SK-N-SH (cell line): ENCODE results near the gene LONP2. TPM values are rescaled to one million over a fixed set of nuclear protein-coding genes. Genes with fewer than 3 reads are reported as not detected.
A peak's percentile ranks its signal among the peaks of the same experiment; 100 is the strongest.

Experiments used
- CTCF ChIA-PET: fragments of 300-600, 350-600 bp; formaldehyde crosslinking; extraction: SDS; loops from one replicate; lab custom pipeline; 2021; lab: Yijun Ruan, JAX
- POLR2A ChIA-PET: fragments of 350-600 bp; sonication (Branson Sonifier 250); formaldehyde crosslinking; extraction: SDS; loops from one replicate; lab custom pipeline; 2020; ENCODE audit warnings: antibody characterized with exemption, inconsistent platforms; lab: Yijun Ruan, JAX
- DNase-seq: peaks from one replicate; pipeline ENCODE4 v3.0.0; 2012
- H2AFZ ChIP-seq: fragments of 200-600 bp; sonication (generic); 2 replicates; pipeline ENCODE4 v1.8.1; 2016; ENCODE audit warnings: antibody characterized with exemption, mild to moderate bottlenecking, low read depth
- H3F3A ChIP-seq: fragments of 200-600 bp; sonication (generic); replicated peaks from 2 replicates; pipeline ENCODE3; 2016; ENCODE audit warnings: antibody characterized with exemption, mild to moderate bottlenecking; ENCODE audit not compliant: insufficient read depth
- H3K27ac ChIP-seq, 2 experiments: fragments of 200-500 bp in 1 of 2; fragments of 200-600 bp in 1 of 2; sonication (Bioruptor generic) in 1 of 2; sonication (generic), shearing (Covaris generic) in 1 of 2; 2 replicates each; pipeline versions ENCODE4 v1.5.1 to v1.6.1; 2014 to 2016; ENCODE audit warnings: low read depth in 2 of 2, inconsistent platforms in 1 of 2, low read length in 1 of 2, mild to moderate bottlenecking in 1 of 2, mixed read lengths in 1 of 2
- H3K27me3 ChIP-seq: fragments of 200-600 bp; sonication (generic), shearing (Covaris generic); 2 replicates; pipeline ENCODE4 v1.6.1; 2016; ENCODE audit warnings: mixed run types; ENCODE audit not compliant: insufficient read depth
- H3K36me3 ChIP-seq, 2 experiments: fragments of 200-500 bp in 1 of 2; fragments of 200-600 bp in 1 of 2; sonication (Bioruptor generic) in 1 of 2; sonication (generic) in 1 of 2; replicated peaks in 1 of 2; 2 replicates each; pipeline versions ENCODE3 to v1.5.1; 2014 to 2016; ENCODE audit warnings: low read length in 1 of 2, mild to moderate bottlenecking in 1 of 2; ENCODE audit not compliant: insufficient read depth in 2 of 2, control insufficient read depth in 1 of 2
- H3K4me1 ChIP-seq, 2 experiments: fragments of 200-500 bp in 1 of 2; fragments of 200-600 bp in 1 of 2; sonication (Bioruptor generic) in 1 of 2; sonication (generic), shearing (Covaris generic) in 1 of 2; 2 replicates each; pipeline versions ENCODE4 v1.5.1 to v1.6.1; 2014 to 2016; ENCODE audit warnings: low read depth in 1 of 2, low read length in 1 of 2, mixed run types in 1 of 2; ENCODE audit not compliant: insufficient read depth in 2 of 2, control insufficient read depth in 1 of 2
- H3K4me2 ChIP-seq: fragments of 200-600 bp; sonication (generic), shearing (Covaris generic); 2 replicates; pipeline ENCODE4 v1.6.1; 2017; ENCODE audit warnings: mixed run types
- H3K4me3 ChIP-seq, 2 experiments: fragments of 200-500 bp in 1 of 2; fragments of 200-600 bp in 1 of 2; sonication (Bioruptor generic) in 1 of 2; sonication (generic), shearing (Covaris generic) in 1 of 2; 2 replicates each; pipeline versions ENCODE4 v1.5.1 to v1.8.1; 2014 to 2016; ENCODE audit warnings: low read depth in 2 of 2, inconsistent platforms in 1 of 2, low read length in 1 of 2, mild to moderate bottlenecking in 1 of 2, mixed read lengths in 1 of 2, moderate library complexity in 1 of 2
- H3K79me2 ChIP-seq: fragments of 200-600 bp; sonication (generic); 2 replicates; pipeline ENCODE4 v1.8.1; 2017; ENCODE audit warnings: mild to moderate bottlenecking; ENCODE audit not compliant: insufficient read depth
- H3K9ac ChIP-seq: fragments of 200-600 bp; sonication (generic); 2 replicates; pipeline ENCODE4 v1.6.1; 2017; ENCODE audit warnings: mixed run types
- H3K9me2 ChIP-seq: fragments of 200-600 bp; sonication (generic); 2 replicates; pipeline ENCODE4 v1.6.1; 2017; ENCODE audit warnings: mixed run types
- H3K9me3 ChIP-seq: fragments of 200-600 bp; sonication (generic); 2 replicates; pipeline ENCODE4 v1.6.1; 2017; ENCODE audit warnings: mixed run types, mild to moderate bottlenecking, moderate library complexity
- H4K20me1 ChIP-seq: fragments of 200-600 bp; sonication (generic); 2 replicates; pipeline ENCODE4 v1.6.1; 2017; ENCODE audit warnings: mild to moderate bottlenecking, mixed run types; ENCODE audit not compliant: insufficient read depth
- CTCF ChIP-seq: fragments of 200-600 bp; sonication (generic); IDR thresholded peaks from 2 replicates; pipeline ENCODE4 v1.6.1; 2017; ENCODE audit warnings: antibody characterized with exemption, mild to moderate bottlenecking, moderate library complexity
- EZH2phosphoT487 ChIP-seq: fragments of 200-600 bp; sonication (generic); IDR thresholded peaks from 2 replicates; pipeline ENCODE4 v1.6.1; 2017; ENCODE audit warnings: low read depth, mixed run types, mild to moderate bottlenecking, antibody characterized with exemption, moderate library complexity, borderline replicate concordance
- FOXM1 ChIP-seq: IDR thresholded peaks from 2 replicates; pipeline ENCODE4 v1.4.0; 2012; ENCODE audit warnings: low read depth, mild to moderate bottlenecking
- GATA2 ChIP-seq: sonication (generic); formaldehyde crosslinking; IDR thresholded peaks from 2 replicates; pipeline ENCODE4 v1.5.0; 2020; ENCODE audit warnings: mild to moderate bottlenecking, missing genetic modification reagents
- JUND ChIP-seq: IDR thresholded peaks from 2 replicates; pipeline ENCODE4 v1.4.0; 2012
- MAX ChIP-seq: IDR thresholded peaks from 2 replicates; pipeline ENCODE4 v1.4.0; 2012; ENCODE audit warnings: low read depth
- PBX3 ChIP-seq: IDR thresholded peaks from 2 replicates; pipeline ENCODE4; 2012
- POLR2AphosphoS5 ChIP-seq: IDR thresholded peaks from 2 replicates; pipeline ENCODE4 v1.6.1; 2012; ENCODE audit warnings: low read depth, low read length
- RAD21 ChIP-seq: IDR thresholded peaks from 2 replicates; pipeline ENCODE4 v1.6.1; 2012; ENCODE audit warnings: mild to moderate bottlenecking, low read length
- RCOR1 ChIP-seq: fragments of 150-350 bp; IDR thresholded peaks from 2 replicates; pipeline ENCODE4 v1.6.1; 2017; ENCODE audit warnings: antibody characterized with exemption, low read length
- RFX5 ChIP-seq: IDR thresholded peaks from 2 replicates; pipeline ENCODE4 v1.6.1; 2012; ENCODE audit warnings: mild to moderate bottlenecking, improper control_type of control experiment, low read length
- SMC3 ChIP-seq: IDR thresholded peaks from 2 replicates; pipeline ENCODE4 v1.6.1; 2012; ENCODE audit warnings: low read depth, low read length, improper control_type of control experiment
- TAF1 ChIP-seq: IDR thresholded peaks from 2 replicates; pipeline ENCODE4 v1.6.1; 2012; ENCODE audit warnings: low read depth, mild to moderate bottlenecking, low read length, moderate library complexity, borderline replicate concordance
- WGBS: methylation state at CpG from one replicate; pipeline ENCODE4 v1.1.6; 2017; ENCODE audit warnings: low lambda C conversion rate; 5-methylcytosine and 5-hydroxymethylcytosine counted together
- polyA plus RNA-seq, 3 experiments: library from polyadenylated mRNA; depleted of rRNA; stranded (reverse); fragments of >200 nt; gene quantifications; 2 replicates each; pipeline ENCODE4 v1.2.3, GENCODE V29; 2012

Gene LONP2
- polyA plus RNA-seq, 1 of the 3 experiments (the other 2 are of a cell fraction), result 22.4 TPM

- TF ChIP-seq EZH2phosphoT487 (no peak), JUND (no peak), RAD21 (no peak), SMC3 (no peak), MAX (no peak)
- WGBS, result 91% methylated on average over 3 of the region's 3 CpGs
- Histone ChIP-seq H3K9ac (no peak overlapping the region), H2AFZ (no peak overlapping the region), H3K27ac (no peak overlapping the region), H3K9me3 (no peaks in the 10 kb centered on the region), H3K4me3 (no peak overlapping the region), H3K9me2 (no peaks in the 10 kb centered on the region), H4K20me1 (no peaks in the 10 kb centered on the region), H3K4me2 (no peak overlapping the region), H3K4me1 (no peaks in the 10 kb centered on the region), H3K27me3 (no peaks in the 10 kb centered on the region), H3F3A (peaks cover 4% of the 10 kb centered on the region), H3K36me3 (peaks cover 22% of the 10 kb centered on the region in 2 experiments), H3K79me2 (no peaks in the 10 kb centered on the region)
- no peak for DNase-seq
- POLR2A ChIA-PET, result no interaction called here
- CTCF ChIA-PET, result no interaction called here
These were observed 86.7 kb downstream of the LONP2 start for GRCh38 chr16:48330841-48331192.

GRCh38 chr16:48332978-48333377 is 88.9 kb downstream of the LONP2 start:
- H3K9me3 ChIP-seq, result no peaks in the 10 kb centered on the region
- TF ChIP-seq GATA2 (no peak), TAF1 (no peak), RFX5 (no peak), POLR2AphosphoS5 (no peak), PBX3 (no peak), FOXM1 (no peak), RCOR1 (no peak)
- H3K79me2 ChIP-seq, result no peaks in the 10 kb centered on the region
- 97% methylated on average over 5 of the region's 5 CpGs for WGBS
- H3K36me3 ChIP-seq, result peaks cover 22 to 23% of the 10 kb centered on the region in 2 experiments
- no peak overlapping the region for H3K4me2 ChIP-seq
- no peak for DNase-seq
- H3K27me3 ChIP-seq, result no peaks in the 10 kb centered on the region
- H4K20me1 ChIP-seq, result no peaks in the 10 kb centered on the region
- H3K9me2 ChIP-seq, result no peaks in the 10 kb centered on the region
- H3F3A ChIP-seq, result peaks cover 6% of the 10 kb centered on the region
- no peak overlapping the region for H3K27ac ChIP-seq
- H3K4me3 ChIP-seq, result no peak overlapping the region
- POLR2A ChIA-PET, result no interaction called here
- no peak overlapping the region for H3K9ac ChIP-seq
- H3K4me1 ChIP-seq, result no peaks in the 10 kb centered on the region
- no peak overlapping the region for H2AFZ ChIP-seq
- CTCF ChIA-PET, result interaction anchor here (1.0 to 1.9 kb wide), 2 partner anchors 290 to 297 kb away, joined by 3 to 4 read pairs; no protein-coding TSS in a partner anchor

GRCh38 chr16:48334325-48334724 is 90.2 kb downstream of the LONP2 start:
- H3K36me3 ChIP-seq, result peaks cover 22 to 23% of the 10 kb centered on the region in 2 experiments
- no peak overlapping the region for H3K27ac ChIP-seq
- WGBS, result 98% methylated on average over 9 of the region's 9 CpGs
- CTCF ChIA-PET, result interaction anchor here (1.0 to 1.9 kb wide), 2 partner anchors 289 to 296 kb away, joined by 3 to 4 read pairs; no protein-coding TSS in a partner anchor
- TF ChIP-seq CTCF (0 out of 2 replicates have a peak, but pooled peaks have one; percentile 6), EZH2phosphoT487 (no peak)
- TF ChIP-seq, all 33 proteins: peak for 1
- H3F3A ChIP-seq, result peaks cover 6% of the 10 kb centered on the region
- H3K79me2 ChIP-seq, result no peaks in the 10 kb centered on the region
- POLR2A ChIA-PET, result no interaction called here
- no peak overlapping the region for H3K9ac ChIP-seq
- no peaks in the 10 kb centered on the region for H3K4me1 ChIP-seq
- no peaks in the 10 kb centered on the region for H3K27me3 ChIP-seq
- H3K4me2 ChIP-seq, result no peak overlapping the region
- DNase-seq, result no peak
- no peaks in the 10 kb centered on the region for H3K9me2 ChIP-seq
- no peak overlapping the region for H3K4me3 ChIP-seq
- H4K20me1 ChIP-seq, result no peaks in the 10 kb centered on the region
- no peaks in the 10 kb centered on the region for H3K9me3 ChIP-seq
- no peak overlapping the region for H2AFZ ChIP-seq
